Mucosa of descending colon (tissue), 3 donors: ENCODE data around the gene NTN4. TPM values are rescaled to one million over a fixed set of nuclear protein-coding genes. Genes with fewer than 3 reads are reported as not detected.

Experiments used
- ATAC-seq: fragments of 200-7000 bp; cut with Tn5 transposase; one replicate; pipeline ENCODE4 v1.9.1; 2020; ENCODE audit warnings: mild to moderate bottlenecking, moderate library complexity
- DNase-seq, 3 donors: peaks; one replicate each; pipeline ENCODE4 v3.0.0-alpha.2; 2020
- H3K36me3 ChIP-seq: fragments of 200-600 bp; one replicate; pipeline ENCODE4 v1.8.0; 2021; ENCODE audit warnings: low read depth, mild to moderate bottlenecking
- H3K4me1 ChIP-seq: fragments of 200-600 bp; one replicate; pipeline ENCODE4 v1.8.0; 2021; ENCODE audit warnings: low read depth, mild to moderate bottlenecking
- H3K4me3 ChIP-seq: fragments of 200-600 bp; one replicate; pipeline ENCODE4 v1.8.0; 2021; ENCODE audit warnings: mild to moderate bottlenecking
- H3K9me3 ChIP-seq: fragments of 200-600 bp; one replicate; pipeline ENCODE4 v1.8.0; 2021; ENCODE audit warnings: mild to moderate bottlenecking
- CTCF ChIP-seq: fragments of 200-600 bp; IDR thresholded peaks from one replicate; pipeline ENCODE4 v1.8.0; 2022; ENCODE audit warnings: antibody characterized with exemption, mild to moderate bottlenecking
- intact Hi-C, 2 donors: fragments of 100-400 bp; cut with DNase I in 1 of 2; cut with micrococcal nuclease in 1 of 2; formaldehyde crosslinking; loops; one replicate each; pipeline versions ENCODE4 v1.11.0 to v1.11.1; 2022; cut with DNase I, micrococcal nuclease
- total RNA-seq, 3 donors: library from RNA; stranded (reverse); fragmentation: NEBNext Ultra II Directional in 2 of 3; extraction: Animal tissue kit (Norgen Biotek cat#: 25700) in 2 of 3; gene quantifications; one replicate each; pipeline versions ENCODE4 v1.2.1 to v1.2.4, GENCODE V29; 2021 to 2023
- donor health status: DM: no; HTN: no; CAD: no; lungs with moderate emphysema.
- donor health status: DM: no; HTN: no; CAD: no.
- donor health status: DM: no; HTN: yes; CAD: no.

NTN4 gene
- total RNA-seq, 3 donors from 2014 or later: 15.9 to 34.7 (median 19.8) TPM

DNA sequence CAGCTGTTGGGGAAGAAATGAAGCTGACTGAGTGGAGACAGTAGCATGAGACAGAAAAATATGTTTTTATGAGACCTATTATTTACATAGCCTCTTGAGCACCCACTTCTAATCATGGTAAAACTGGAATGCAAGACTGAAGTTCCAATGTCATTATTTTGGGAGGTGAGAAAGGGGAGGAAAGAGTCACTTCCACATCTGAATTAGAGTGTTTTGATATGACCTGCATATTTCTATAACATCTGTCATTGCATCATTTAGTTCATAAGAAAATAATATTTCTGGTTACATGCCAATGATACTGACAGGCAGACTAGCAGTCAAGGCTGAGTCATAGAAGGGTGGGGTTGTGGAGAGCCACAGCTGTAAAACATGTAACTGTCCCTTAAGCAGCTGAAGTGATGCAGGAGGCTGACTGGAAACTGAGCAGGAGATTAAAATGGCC lies 26.7 kb downstream of the NTN4 start:
- H3K9me3 ChIP-seq: no peaks in the 10 kb centered on the region
- DNase-seq (peak in 1 of 3 donors; percentile 18), ATAC-seq (peak; percentile 78)
- intact Hi-C loops: no loop called here
- no peaks in the 10 kb centered on the region for H3K36me3 ChIP-seq
- H3K4me1 ChIP-seq: no peaks in the 10 kb centered on the region
- no peak overlapping the region for H3K4me3 ChIP-seq
- no peak for TF ChIP-seq CTCF

DNA sequence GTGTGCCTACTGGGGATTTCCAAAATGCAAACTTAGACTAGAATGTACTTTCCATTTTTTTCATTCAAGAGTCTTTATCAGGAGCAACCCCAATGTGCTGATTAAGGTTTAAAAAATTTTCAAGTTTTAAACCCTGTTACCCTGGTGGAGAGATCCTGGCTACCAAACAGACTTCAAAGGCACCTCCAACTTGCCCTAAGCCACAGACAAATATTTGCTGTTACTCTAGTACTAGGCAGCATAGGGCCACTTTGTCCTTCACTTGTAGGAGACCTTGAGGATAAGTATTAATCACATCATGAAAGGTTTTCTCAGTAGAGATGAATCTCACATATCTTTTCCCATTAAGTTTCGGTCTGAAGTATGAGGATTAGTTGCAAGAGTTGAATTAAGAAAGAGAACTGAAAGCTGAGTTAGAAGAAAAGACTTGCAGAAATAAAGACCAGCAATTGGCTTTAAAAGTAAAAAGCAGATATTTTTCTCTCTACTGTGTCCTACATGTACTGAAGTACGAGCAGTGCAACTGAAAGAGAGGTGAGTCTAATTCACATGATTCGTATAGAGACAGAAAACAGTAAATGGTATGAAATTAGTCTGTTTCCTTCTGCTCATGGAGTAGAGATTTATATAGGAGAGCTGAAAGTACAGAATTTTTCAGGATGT lies 28.3 kb downstream of the NTN4 start:
- no peaks in the 10 kb centered on the region for H3K4me1 ChIP-seq
- intact Hi-C loops: no loop called here
- ATAC-seq: no peak
- DNase-seq: no peak
- no peaks in the 10 kb centered on the region for H3K9me3 ChIP-seq
- H3K4me3 ChIP-seq: no peak overlapping the region
- no peaks in the 10 kb centered on the region for H3K36me3 ChIP-seq
- TF ChIP-seq CTCF: no peak

DNA sequence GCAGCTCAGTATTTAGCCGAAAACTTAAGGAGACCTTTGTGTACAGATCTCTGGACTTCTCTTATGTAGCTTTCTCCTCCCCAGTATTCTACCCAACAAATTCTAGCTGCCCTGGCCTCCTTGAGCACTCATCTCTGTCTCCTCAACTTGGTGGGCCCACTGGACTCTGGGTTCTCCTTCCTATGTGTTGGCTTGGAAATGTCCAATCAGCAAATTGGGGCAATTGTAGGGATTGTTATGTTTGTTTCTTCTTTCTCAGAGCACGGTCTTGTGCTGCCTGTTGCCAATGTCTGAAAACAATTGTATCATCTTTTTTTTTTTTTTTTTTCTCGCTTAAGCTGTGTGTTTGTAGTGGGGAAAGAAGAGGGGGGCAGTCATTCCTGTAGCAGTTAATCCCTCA lies 30.2 kb downstream of the NTN4 start:
- no peak for TF ChIP-seq CTCF
- intact Hi-C loops: no loop called here
- no peak for ATAC-seq
- Histone ChIP-seq H3K36me3 (no peaks in the 10 kb centered on the region), H3K9me3 (no peaks in the 10 kb centered on the region), H3K4me1 (no peaks in the 10 kb centered on the region), H3K4me3 (no peak overlapping the region)
- DNase-seq: no peak

DNA sequence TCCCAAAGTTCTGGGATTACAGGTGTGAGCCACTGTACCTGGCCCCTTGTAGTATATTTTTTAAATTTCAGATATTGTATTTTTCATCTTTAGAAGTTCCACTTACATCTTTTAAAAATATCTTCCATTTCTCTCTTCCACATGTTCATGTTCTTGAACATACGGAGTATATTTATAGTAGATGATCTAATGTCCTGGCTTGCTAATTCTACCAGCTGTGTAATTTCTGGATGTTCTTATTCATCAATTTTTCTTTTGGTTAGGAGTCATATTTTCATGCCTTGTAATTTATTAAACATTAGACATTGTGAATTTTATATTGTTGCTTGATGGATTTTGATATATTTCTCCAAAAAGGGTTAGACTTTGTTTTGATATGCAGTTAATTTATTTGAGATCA lies 30.8 kb downstream of the NTN4 start:
- Histone ChIP-seq H3K36me3 (no peaks in the 10 kb centered on the region), H3K9me3 (no peaks in the 10 kb centered on the region), H3K4me3 (no peak overlapping the region), H3K4me1 (no peaks in the 10 kb centered on the region)
- ATAC-seq (no peak), DNase-seq (no peak)
- intact Hi-C loops: no loop called here
- no peak for TF ChIP-seq CTCF

GRCh38 chr12:95759039-95759438 lies 31.5 kb downstream of the NTN4 start:
- DNase-seq: no peak
- no peak for ATAC-seq
- Histone ChIP-seq H3K4me1 (no peaks in the 10 kb centered on the region), H3K4me3 (no peak overlapping the region), H3K36me3 (no peaks in the 10 kb centered on the region), H3K9me3 (no peaks in the 10 kb centered on the region)
- intact Hi-C loops: no loop called here
- TF ChIP-seq CTCF: no peak

DNA sequence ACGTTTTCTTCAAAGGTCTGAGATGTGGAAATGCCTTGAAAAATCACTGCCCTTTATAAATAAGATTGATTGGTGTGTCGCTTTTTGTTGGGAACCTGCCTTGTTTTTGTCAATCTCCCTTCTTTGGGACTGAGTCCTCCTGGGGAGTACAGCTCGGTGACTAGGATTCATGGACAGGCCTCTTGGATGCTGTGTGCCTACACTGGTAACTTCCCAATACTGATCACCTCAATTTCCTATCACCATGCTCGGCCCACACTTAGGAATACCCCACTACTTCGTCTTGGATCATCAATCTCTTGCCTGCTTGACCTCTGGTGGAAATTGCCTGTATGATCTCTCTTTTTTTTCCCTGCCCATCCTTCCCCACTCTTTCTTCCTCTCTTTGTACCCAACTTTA lies 34.2 kb downstream of the NTN4 start:
- Histone ChIP-seq H3K4me1 (no peaks in the 10 kb centered on the region), H3K4me3 (no peak overlapping the region), H3K36me3 (no peaks in the 10 kb centered on the region), H3K9me3 (no peaks in the 10 kb centered on the region)
- no peak for TF ChIP-seq CTCF
- ATAC-seq (no peak), DNase-seq (no peak)
- intact Hi-C loops: no loop called here
